Central memory CD8-positive, alpha-beta T cell (primary cell): ENCODE results near the gene LSM7.
A peak's percentile ranks its signal among the peaks of the same experiment; 100 is the strongest.

Source experiments
- ATAC-seq: fragments of 150-1000 bp; cut with Tn5 transposase; replicated peaks from 2 replicates; pipeline ENCODE4 v1.10.0; 2022; ENCODE audit warnings: mild to moderate bottlenecking, moderate FRiP score, moderate number of reproducible peaks; ENCODE audit not compliant: poor library complexity, severe bottlenecking; ENCODE audit errors: extremely low read depth
- DNase-seq, 2 donors: peaks; one replicate each; pipeline ENCODE4 v3.0.0; 2021; ENCODE audit warnings: low spot score in 2 of 2
- H3K27ac Mint-ChIP-seq: one replicate; pipeline ENCODE4 v1.8.0; 2022; ENCODE audit warnings: low read depth, mild to moderate bottlenecking, moderate library complexity, mixed read lengths
- H3K27me3 Mint-ChIP-seq: one replicate; pipeline ENCODE4 v1.8.0; 2022; ENCODE audit warnings: mixed read lengths
- H3K36me3 Mint-ChIP-seq: one replicate; pipeline ENCODE4 v1.8.0; 2022; ENCODE audit warnings: mild to moderate bottlenecking, moderate library complexity, mixed read lengths; ENCODE audit not compliant: insufficient read depth
- H3K4me1 Mint-ChIP-seq: one replicate; pipeline ENCODE4 v1.8.0; 2022; ENCODE audit warnings: mixed read lengths
- H3K4me3 Mint-ChIP-seq: one replicate; pipeline ENCODE4 v1.8.0; 2022; ENCODE audit warnings: mild to moderate bottlenecking, moderate library complexity, mixed read lengths
- H3K9me3 Mint-ChIP-seq: one replicate; pipeline ENCODE4 v1.8.0; 2022; ENCODE audit warnings: mixed read lengths

Gene LSM7

DNA sequence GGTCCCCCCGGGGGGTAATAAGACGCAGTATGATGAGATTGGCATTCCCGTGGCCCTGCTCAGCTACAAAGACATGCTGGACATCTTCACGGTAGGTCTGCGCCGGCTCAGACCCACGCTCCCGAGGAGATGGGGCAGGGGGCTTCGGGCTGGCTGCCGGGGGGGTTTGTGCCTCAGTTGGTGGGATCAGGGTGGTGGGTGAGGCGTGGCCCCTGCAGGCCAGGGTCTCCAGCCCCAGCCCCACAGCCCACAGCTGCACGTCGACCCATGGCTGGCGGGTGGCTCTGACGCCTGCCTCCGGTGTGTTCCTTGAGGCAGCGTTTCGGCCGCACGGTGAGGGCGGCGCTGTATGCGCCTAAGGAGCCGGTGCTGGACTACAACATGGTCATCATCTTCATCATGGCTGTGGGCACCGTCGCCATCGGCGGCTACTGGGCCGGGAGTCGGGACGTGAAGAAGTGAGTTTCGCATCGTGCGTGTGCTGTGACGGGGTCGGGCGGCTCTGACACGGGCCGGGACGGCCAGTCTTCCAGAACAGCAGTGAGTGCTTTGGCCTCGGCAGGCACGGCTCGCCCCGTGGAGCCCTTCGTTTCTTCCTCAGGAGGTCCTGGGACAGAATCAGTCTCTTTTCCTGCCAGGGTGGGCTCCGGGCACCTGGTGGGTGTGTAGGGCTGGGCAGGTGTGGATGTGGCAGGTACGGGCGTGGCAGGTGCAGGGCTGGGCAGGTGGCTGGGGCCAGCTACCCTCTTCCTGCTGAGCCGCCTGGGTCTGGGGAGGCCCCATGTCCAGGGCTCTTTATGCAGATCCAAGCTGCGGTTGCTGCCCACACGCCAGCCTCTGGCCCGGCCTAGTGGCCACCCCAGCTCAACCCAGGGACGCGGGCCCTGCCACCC is 10.6 kb upstream of the LSM7 start:
- Mint-ChIP-seq H3K27ac (no peak overlapping the region), H3K4me1 (peaks cover 14% of the 10 kb centered on the region), H3K27me3 (no peaks in the 10 kb centered on the region), H3K9me3 (no peaks in the 10 kb centered on the region), H3K4me3 (no peak overlapping the region), H3K36me3 (peaks cover 2% of the 10 kb centered on the region)
- DNase-seq (no peak), ATAC-seq (no peak)

DNA sequence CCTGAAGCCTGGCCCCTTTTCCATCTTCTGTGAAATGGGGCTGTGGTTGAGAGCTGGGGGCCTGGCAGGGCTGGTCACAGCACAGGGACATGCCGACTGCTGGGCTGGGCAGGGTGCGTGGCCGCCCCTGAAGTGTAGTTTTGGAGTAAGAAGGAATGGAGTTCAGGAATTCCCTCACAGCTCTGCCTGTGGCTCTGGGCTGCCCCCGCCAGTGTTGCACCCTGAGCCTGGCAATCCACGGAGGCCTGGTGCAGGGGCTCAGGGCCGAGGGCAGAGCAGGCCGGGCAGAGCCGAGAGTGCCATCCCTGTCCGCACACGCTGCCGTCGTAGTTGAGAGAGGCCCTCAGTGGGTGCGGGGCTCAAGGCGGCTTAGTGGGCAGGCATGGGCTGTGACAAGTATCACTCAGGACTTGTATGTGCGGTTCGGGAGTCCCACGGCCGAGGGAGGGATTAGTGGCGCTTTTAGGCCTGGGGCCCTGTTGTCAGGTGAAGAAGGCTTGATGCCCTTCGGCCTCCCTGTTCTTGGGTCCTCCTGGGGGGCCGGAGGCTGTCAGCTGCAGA is 9.7 kb upstream of the LSM7 start:
- Mint-ChIP-seq H3K4me3 (no peak overlapping the region), H3K27ac (no peak overlapping the region), H3K27me3 (no peaks in the 10 kb centered on the region), H3K36me3 (peaks cover 2% of the 10 kb centered on the region), H3K9me3 (no peaks in the 10 kb centered on the region), H3K4me1 (peaks cover 14% of the 10 kb centered on the region)
- DNase-seq = no peak
- ATAC-seq = no peak

DNA sequence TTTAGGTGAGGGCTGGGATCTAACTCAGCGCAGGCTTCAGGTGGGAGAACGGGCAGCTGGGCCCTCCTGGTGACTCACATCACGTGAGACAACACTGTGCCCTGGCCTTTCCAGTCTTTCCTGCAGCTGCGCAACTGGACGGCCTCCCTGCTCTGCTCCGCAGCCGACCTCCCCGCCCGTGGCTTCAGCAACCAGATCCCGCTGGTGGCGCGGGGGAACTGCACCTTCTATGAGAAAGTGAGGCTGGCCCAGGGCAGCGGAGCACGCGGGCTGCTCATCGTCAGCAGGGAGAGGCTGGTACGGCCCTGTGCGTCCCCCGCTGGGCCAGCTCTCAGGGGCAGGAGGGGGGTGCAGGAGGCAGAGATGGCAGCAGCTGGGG is 8.9 kb upstream of the LSM7 start:
- DNase-seq = no peak
- H3K4me3 Mint-ChIP-seq = no peak overlapping the region
- H3K27me3 Mint-ChIP-seq = no peaks in the 10 kb centered on the region
- peaks cover 14% of the 10 kb centered on the region for H3K4me1 Mint-ChIP-seq
- no peak overlapping the region for H3K27ac Mint-ChIP-seq
- no peaks in the 10 kb centered on the region for H3K9me3 Mint-ChIP-seq
- H3K36me3 Mint-ChIP-seq = peaks cover 2% of the 10 kb centered on the region
- no peak for ATAC-seq

DNA sequence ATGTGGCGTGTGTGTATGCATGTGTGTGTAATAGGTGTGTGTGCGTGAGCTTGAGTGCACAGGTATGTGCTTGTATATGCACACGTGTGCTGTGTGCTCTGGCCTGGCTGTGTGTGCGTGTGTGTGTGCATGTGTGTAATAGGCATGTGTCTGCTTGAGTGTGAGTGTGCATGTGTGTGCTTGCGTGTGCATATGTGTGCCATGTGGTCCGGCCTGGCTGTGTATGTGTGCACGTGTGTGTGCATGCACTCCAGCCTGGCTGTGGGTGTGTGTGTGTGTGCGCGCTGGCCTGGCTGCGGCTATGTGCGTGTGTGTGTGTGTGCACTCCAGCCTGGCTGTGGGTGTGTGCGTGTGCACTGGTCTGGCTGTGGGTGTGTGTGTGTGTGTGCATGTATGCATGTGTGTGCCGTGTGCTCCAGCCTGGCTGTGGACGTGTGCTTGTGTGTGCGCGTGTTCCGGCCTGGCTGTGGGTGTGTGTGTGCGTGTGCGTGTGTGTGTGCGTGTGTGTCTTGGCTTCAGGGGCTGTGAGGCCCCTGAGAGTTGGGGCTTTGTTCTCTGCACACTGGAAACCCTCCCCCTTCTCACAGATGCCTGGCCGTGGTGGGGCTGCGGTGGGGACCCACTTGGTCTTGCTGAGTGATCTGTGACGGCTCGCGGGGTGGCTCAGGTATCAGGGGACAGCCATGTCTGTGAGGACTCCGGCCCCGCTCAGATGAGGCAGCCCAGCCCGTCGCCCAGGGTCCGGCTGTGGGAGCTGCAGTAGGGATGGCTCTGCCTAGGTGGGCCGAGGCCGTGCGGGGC is 8.3 kb upstream of the LSM7 start:
- Mint-ChIP-seq H3K27me3 (no peaks in the 10 kb centered on the region), H3K27ac (no peak overlapping the region), H3K4me3 (no peak overlapping the region), H3K36me3 (peaks cover 2% of the 10 kb centered on the region), H3K4me1 (peaks cover 14% of the 10 kb centered on the region), H3K9me3 (no peaks in the 10 kb centered on the region)
- ATAC-seq (no peak), DNase-seq (no peak)

DNA sequence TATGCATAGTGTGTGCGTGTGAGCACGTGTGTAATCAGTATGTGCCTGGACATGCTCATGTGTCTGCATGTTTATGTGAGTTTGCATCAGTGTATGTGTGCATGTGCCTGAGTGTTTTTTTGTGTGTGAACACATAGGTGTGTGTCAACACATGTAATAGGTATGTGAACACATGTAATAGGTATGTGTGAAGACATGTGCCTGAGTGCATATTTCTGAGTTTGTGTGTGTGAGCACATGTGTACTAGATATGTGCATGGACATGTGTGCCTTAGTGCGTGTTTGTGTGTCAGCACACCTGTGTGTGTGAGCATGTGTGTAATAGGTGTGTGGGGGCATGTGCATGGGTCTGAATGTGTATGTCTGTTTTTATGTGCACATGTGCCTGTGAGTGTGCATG is 7.5 kb upstream of the LSM7 start:
- Mint-ChIP-seq H3K36me3 (peaks cover 2% of the 10 kb centered on the region), H3K4me1 (peaks cover 14% of the 10 kb centered on the region), H3K9me3 (no peaks in the 10 kb centered on the region), H3K27me3 (no peaks in the 10 kb centered on the region), H3K4me3 (no peak overlapping the region), H3K27ac (peak overlapping the region; percentile 0)
- ATAC-seq = no peak
- DNase-seq = no peak

DNA sequence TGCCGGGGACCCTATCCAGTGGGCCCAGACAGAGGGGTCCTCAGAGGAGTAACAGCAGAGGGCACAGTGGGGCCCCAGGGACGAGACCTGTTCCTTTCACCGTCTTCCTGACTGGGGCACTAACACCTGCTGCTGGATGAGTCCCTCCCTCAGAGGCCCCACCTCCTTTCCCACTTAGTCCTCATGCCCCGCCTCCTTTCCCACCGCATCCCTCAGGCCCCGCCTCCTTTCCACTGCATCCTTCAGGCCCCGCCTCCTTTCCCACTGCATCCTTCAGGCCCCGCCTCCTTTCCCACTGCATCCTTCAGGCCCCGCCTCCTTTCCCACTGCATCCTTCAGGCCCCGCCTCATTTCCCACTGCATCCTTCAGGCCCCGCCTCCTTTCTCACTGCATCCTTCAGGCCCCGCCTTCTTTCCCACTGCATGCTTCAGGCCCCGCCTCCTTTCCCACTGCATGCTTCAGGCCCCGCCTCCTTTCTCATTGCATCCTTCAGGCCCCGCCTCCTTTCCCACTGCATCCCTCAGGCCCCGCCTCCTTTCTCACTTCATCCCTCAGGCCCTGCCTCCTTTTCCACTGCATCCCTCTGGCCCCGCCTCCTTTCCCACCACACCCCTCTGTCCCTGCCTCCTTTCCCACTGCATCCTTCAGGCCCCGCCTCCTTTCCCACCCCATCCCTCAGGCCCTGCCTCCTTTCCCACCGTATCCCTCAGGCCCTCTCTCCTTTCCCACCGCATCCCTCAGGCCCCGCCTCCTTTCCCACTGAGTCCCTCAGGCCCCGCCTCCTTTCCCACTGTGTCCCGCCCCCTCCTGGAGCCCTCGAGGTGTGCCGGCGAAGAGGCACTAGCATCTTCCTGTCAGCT is 6.8 kb upstream of the LSM7 start:
- H3K9me3 Mint-ChIP-seq = no peaks in the 10 kb centered on the region
- ATAC-seq (no peak), DNase-seq (no peak)
- H3K27ac Mint-ChIP-seq = peak overlapping the region; percentile 0
- H3K36me3 Mint-ChIP-seq = peaks cover 3% of the 10 kb centered on the region
- H3K4me3 Mint-ChIP-seq = no peak overlapping the region
- no peaks in the 10 kb centered on the region for H3K27me3 Mint-ChIP-seq
- H3K4me1 Mint-ChIP-seq = peaks cover 18% of the 10 kb centered on the region

DNA sequence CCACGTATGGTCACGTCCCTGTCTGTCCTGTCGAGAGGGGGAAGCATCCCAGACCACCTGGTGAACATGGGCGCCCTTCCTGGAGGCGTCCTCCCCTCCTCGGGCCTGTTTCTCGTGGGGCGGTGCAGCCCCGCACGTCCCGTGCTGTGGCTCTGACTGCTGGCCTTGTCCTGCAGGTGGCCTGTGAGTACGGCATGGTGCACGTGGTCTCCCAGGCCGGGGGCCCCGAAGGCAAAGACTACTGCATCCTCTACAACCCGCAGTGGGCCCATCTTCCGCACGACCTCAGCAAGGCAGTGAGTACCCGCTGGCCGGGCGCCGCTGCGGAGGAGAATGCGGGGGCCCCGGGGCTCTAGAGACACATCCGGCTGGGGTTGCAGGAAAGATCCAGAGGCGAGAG is 6.0 kb upstream of the LSM7 start:
- no peak overlapping the region for H3K27ac Mint-ChIP-seq
- H3K27me3 Mint-ChIP-seq = no peaks in the 10 kb centered on the region
- peaks cover 2% of the 10 kb centered on the region for H3K36me3 Mint-ChIP-seq
- H3K4me3 Mint-ChIP-seq = no peak overlapping the region
- peaks cover 26% of the 10 kb centered on the region for H3K4me1 Mint-ChIP-seq
- no peaks in the 10 kb centered on the region for H3K9me3 Mint-ChIP-seq
- no peak for ATAC-seq
- DNase-seq = no peak

DNA sequence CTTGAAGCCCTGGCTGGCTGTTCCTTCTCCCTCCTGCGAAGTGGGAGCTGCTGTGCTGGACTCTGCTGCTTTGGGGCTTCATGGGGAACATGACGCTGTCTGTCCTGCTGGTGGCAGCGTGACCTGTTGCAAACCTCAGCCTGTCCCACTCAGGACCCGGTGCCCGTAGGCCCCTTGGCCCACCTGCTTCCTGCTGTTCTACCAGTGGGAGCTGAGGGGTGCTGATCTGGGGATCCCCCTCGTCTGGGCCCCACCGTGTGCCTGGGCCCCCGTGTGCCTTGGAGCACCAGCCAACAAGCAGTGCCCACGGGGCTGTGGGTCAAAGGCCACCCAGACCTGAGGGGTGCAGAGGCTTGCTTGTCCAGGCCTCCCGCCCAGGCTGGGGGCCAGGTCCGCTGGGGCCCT is 5.4 kb upstream of the LSM7 start:
- Mint-ChIP-seq H3K9me3 (no peaks in the 10 kb centered on the region), H3K27me3 (no peaks in the 10 kb centered on the region), H3K4me1 (peaks cover 32% of the 10 kb centered on the region), H3K36me3 (peaks cover 8% of the 10 kb centered on the region), H3K27ac (peak overlapping the region; percentile 46), H3K4me3 (no peak overlapping the region)
- ATAC-seq = no peak
- no peak for DNase-seq

DNA sequence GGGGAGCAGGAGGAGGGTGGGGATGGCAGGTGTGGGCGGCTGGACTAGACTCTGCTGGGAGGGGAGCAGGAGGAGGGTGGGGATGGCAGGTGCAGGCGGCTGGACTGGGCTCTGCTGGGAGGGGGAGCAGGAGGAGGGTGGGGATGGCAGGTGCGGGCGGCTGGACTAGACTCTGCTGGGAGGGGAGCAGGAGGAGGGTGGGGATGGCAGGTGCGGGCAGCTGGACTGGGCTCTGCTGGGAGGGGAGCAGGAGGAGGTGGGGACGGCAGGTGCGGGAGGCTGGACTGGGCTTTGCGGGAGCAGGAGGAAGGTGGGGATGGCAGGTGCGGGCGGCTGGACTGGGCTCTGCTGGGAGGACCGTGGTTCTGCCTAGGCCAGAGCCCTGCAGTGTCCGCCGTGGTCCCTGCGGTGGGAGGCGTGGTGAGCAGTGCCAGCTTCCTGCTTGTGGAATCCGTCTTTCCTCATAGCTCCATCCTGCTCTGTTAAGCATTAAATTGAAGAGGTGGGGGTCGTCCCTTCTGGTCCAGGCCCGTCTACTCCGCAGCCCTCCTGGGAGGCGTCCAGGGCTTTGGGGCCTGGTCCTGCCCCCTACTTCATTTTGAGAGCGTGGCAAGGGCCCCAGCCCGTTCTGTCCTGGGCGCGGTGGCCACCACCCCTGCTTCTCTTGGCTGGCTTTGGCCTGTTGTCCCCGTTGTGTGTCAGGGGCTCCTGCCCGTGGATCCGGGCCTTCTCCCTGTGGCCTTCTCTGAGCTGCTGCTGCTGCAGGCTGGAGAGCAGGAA is 4.8 kb upstream of the LSM7 start:
- DNase-seq = no peak
- H3K9me3 Mint-ChIP-seq = no peaks in the 10 kb centered on the region
- no peak for ATAC-seq
- H3K27me3 Mint-ChIP-seq = no peaks in the 10 kb centered on the region
- H3K36me3 Mint-ChIP-seq = peaks cover 12% of the 10 kb centered on the region
- H3K4me3 Mint-ChIP-seq = no peak overlapping the region
- peak overlapping the region; percentile 46 for H3K27ac Mint-ChIP-seq
- H3K4me1 Mint-ChIP-seq = peaks cover 35% of the 10 kb centered on the region

DNA sequence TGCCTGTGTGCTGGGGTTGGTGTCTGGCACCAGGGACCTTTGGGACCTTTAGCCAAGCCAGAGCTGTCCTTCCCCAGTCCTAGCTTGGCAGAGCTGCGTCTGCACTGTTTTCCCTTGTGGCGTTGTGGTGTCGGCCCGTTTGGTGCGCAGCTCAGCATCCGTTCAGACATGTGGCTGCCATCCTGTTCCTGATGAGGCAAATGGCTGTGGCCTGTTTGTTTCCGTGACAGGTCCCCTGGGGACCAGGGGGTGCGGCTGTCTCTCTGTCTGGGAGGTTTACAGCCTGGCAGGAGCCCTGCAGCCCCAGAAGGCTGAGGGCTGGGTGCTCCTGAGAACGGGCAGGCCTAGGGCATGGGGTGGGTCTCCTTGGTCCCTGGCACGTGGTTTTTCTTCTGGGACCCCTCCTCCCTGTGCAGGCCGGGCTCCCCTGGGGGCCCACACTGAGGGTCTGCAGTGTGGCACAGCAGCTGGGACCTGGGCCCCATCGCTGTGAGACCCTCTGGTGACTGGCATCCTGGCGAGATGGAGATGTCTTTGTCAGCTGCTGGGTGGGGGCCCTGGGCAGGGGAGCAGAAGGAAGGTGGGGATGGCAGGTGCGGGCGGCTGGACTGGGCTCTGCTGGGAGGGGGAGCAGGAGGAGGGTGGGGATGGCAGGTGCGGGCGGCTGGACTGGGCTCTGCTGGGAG is 4.1 kb upstream of the LSM7 start:
- DNase-seq = no peak
- Mint-ChIP-seq H3K4me1 (peaks cover 36% of the 10 kb centered on the region), H3K36me3 (peaks cover 19% of the 10 kb centered on the region), H3K4me3 (peak overlapping the region; percentile 32), H3K9me3 (no peaks in the 10 kb centered on the region), H3K27ac (peak overlapping the region; percentile 20), H3K27me3 (no peaks in the 10 kb centered on the region)
- ATAC-seq = no peak

DNA sequence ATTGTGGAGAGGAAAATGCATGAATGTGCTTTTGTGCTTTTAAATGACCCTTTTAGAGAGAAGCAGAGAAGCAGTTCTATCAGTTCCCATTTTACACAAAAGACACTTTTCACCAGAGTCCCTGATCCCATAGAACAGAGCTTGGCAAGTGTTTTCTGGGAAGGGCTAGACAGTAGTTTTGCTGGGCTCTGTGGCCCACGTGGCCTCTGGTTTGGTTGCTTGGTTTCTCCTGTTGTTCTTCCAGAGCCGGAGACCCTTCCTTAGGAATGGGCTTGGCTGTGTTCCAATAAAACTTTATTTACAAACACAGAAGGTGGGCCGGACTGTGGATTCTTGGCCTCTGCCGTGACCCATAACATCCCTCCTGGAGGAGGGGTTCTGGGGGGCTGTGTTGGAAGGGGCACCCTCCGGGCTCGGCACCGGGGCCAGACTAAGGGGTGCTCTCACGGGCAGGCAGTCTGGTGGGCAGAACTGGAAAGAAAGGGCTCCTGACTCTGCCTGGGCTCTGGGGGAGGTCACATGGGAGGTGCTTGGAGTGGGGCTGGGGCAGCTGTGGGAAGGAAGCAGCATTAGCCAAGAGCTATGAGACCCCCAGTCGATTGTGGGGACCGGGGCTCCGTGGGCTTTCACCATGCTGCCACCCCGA is 3.3 kb upstream of the LSM7 start:
- no peak for DNase-seq
- H3K27ac Mint-ChIP-seq = peak overlapping the region; percentile 20
- no peaks in the 10 kb centered on the region for H3K9me3 Mint-ChIP-seq
- ATAC-seq = no peak
- peaks cover 43% of the 10 kb centered on the region for H3K4me1 Mint-ChIP-seq
- no peaks in the 10 kb centered on the region for H3K27me3 Mint-ChIP-seq
- peaks cover 24% of the 10 kb centered on the region for H3K36me3 Mint-ChIP-seq
- H3K4me3 Mint-ChIP-seq = peak overlapping the region; percentile 23
